SK-N-SH (cell line): Measurements from ENCODE around the gene ACER2.

Source experiments
- CHD2 ChIP-seq: fragments of 150-350 bp; IDR thresholded peaks from 2 replicates; pipeline ENCODE4 v1.6.1; 2018; ENCODE audit warnings: low read length; ENCODE audit not compliant: partially characterized antibody
- CTCF ChIP-seq: fragments of 200-600 bp; sonication (generic); IDR thresholded peaks from 2 replicates; pipeline ENCODE4 v1.6.1; 2017; ENCODE audit warnings: antibody characterized with exemption, mild to moderate bottlenecking, moderate library complexity
- EZH2phosphoT487 ChIP-seq: fragments of 200-600 bp; sonication (generic); IDR thresholded peaks from 2 replicates; pipeline ENCODE4 v1.6.1; 2017; ENCODE audit warnings: low read depth, mixed run types, mild to moderate bottlenecking, antibody characterized with exemption, moderate library complexity, borderline replicate concordance
- JUND ChIP-seq: IDR thresholded peaks from 2 replicates; pipeline ENCODE4 v1.4.0; 2012
- MXI1 ChIP-seq: IDR thresholded peaks from 2 replicates; pipeline ENCODE4 v1.6.1; 2012; ENCODE audit warnings: mild to moderate bottlenecking, low read depth, low read length, improper control_type of control experiment
- NFIC ChIP-seq: IDR thresholded peaks from 2 replicates; pipeline ENCODE4 v1.4.0; 2012; ENCODE audit warnings: borderline replicate concordance
- POLR2AphosphoS5 ChIP-seq: IDR thresholded peaks from 2 replicates; pipeline ENCODE4 v1.6.1; 2012; ENCODE audit warnings: low read depth, low read length
- RAD21 ChIP-seq: IDR thresholded peaks from 2 replicates; pipeline ENCODE4 v1.6.1; 2012; ENCODE audit warnings: mild to moderate bottlenecking, low read length
- SIN3A ChIP-seq: IDR thresholded peaks from 2 replicates; pipeline ENCODE4 v1.6.1; 2012; ENCODE audit warnings: low read depth, mild to moderate bottlenecking, low read length, moderate library complexity, borderline replicate concordance
- TAF1 ChIP-seq: IDR thresholded peaks from 2 replicates; pipeline ENCODE4 v1.6.1; 2012; ENCODE audit warnings: low read depth, mild to moderate bottlenecking, low read length, moderate library complexity, borderline replicate concordance
- TCF12 ChIP-seq: IDR thresholded peaks from 2 replicates; pipeline ENCODE4 v1.4.0; 2012
- YY1 ChIP-seq: IDR thresholded peaks from 2 replicates; pipeline ENCODE4 v1.4.0; 2012; ENCODE audit warnings: low read depth, mild to moderate bottlenecking
- TF ChIP-seq, protein P1 (sequence below): fragments of 150-350 bp; IDR thresholded peaks from 2 replicates; pipeline ENCODE4 v1.6.1; 2017; ENCODE audit warnings: antibody characterized with exemption, low read length, low read depth, borderline replicate concordance
- TF ChIP-seq, protein P2 (sequence below): IDR thresholded peaks from 2 replicates; pipeline ENCODE4; 2012

DNA sequence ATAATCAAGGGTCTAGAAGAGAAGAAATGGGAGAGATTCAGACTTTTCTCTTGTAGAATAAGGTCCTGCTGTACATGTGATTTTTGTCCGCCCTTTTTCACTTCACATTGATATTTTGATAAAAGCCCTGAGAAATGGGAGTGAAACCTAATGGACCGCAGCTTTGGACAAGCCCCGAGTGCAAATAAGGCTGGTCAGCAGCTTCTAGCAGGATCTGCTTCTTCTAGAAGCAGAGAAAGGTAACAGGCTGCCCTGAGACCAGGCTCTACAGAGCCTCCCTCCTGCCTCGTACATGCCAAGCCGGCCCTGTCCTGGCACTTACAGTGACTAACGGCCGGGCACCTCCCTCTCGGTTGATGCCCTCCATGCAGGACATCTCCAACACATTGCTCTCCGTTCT, 33.4 kb downstream of the ACER2 start:
- no peak for TF ChIP-seq JUND
- no peak for TF ChIP-seq CTCF
- no peak for TF ChIP-seq RAD21
- no peak for TF ChIP-seq POLR2AphosphoS5
- TF ChIP-seq MXI1: no peak
- no peak for TF ChIP-seq YY1
- TF ChIP-seq, protein P1, sequence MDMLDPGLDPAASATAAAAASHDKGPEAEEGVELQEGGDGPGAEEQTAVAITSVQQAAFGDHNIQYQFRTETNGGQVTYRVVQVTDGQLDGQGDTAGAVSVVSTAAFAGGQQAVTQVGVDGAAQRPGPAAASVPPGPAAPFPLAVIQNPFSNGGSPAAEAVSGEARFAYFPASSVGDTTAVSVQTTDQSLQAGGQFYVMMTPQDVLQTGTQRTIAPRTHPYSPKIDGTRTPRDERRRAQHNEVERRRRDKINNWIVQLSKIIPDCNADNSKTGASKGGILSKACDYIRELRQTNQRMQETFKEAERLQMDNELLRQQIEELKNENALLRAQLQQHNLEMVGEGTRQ: no peak
- no peak for TF ChIP-seq NFIC
- TF ChIP-seq, protein P2, sequence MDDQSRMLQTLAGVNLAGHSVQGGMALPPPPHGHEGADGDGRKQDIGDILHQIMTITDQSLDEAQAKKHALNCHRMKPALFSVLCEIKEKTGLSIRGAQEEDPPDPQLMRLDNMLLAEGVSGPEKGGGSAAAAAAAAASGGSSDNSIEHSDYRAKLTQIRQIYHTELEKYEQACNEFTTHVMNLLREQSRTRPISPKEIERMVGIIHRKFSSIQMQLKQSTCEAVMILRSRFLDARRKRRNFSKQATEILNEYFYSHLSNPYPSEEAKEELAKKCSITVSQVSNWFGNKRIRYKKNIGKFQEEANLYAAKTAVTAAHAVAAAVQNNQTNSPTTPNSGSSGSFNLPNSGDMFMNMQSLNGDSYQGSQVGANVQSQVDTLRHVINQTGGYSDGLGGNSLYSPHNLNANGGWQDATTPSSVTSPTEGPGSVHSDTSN: no peak
- no peak for TF ChIP-seq CHD2
- no peak for TF ChIP-seq TCF12
- no peak for TF ChIP-seq TAF1
- no peak for TF ChIP-seq SIN3A
- TF ChIP-seq EZH2phosphoT487: no peak
